Activated CD4-positive, CD25-positive, alpha-beta regulatory T cell treated with anti-CD3 and anti-CD28 coated beads, Interleukin-2, amount 50 U/mL, for 72 hours (primary cell): ENCODE data around the gene MACROD2.
"Not testable (repeated sequence)": the region's sequence is repeated elsewhere in the genome, so short reads cannot be mapped to it uniquely, and the experiment has no call there.

Experiments
- DNase-seq: peaks from one replicate; pipeline ENCODE4 v3.0.0; 2021

The MACROD2 gene

GRCh38 chr20:15336536-15336935 is 1341.2 kb downstream of the MACROD2 start:
- DNase-seq, result no peak

GRCh38 chr20:15339264-15339663 is 1343.9 kb downstream of the MACROD2 start:
- no peak for DNase-seq

- no peak for DNase-seq
Measured at GRCh38 chr20:15342991-15343523, 1347.7 kb downstream of the MACROD2 start.

- DNase-seq, result no peak
Measured at GRCh38 chr20:15345287-15345686, 1350.0 kb downstream of the MACROD2 start.

GRCh38 chr20:15346657-15347280 is 1351.5 kb downstream of the MACROD2 start:
- DNase-seq, result no peak

- DNase-seq, result no peak
Measured at GRCh38 chr20:15359056-15359455, 1363.7 kb downstream of the MACROD2 start.

- DNase-seq, result no peak
Measured at GRCh38 chr20:15362849-15363248, 1367.5 kb downstream of the MACROD2 start.

- DNase-seq, result no peak
Measured at GRCh38 chr20:15364781-15365180, 1369.5 kb downstream of the MACROD2 start.

- no peak for DNase-seq
Measured at GRCh38 chr20:15370370-15370769, 1375.1 kb downstream of the MACROD2 start.

GRCh38 chr20:15374682-15375081 is 1379.4 kb downstream of the MACROD2 start:
- DNase-seq, result no peak

GRCh38 chr20:15375836-15376235 is 1380.5 kb downstream of the MACROD2 start:
- DNase-seq, result no peak

- not testable (repeated sequence) for DNase-seq
Measured at GRCh38 chr20:15377603-15378002, 1382.3 kb downstream of the MACROD2 start.

- DNase-seq, result no peak
Measured at GRCh38 chr20:15378151-15378550, 1382.8 kb downstream of the MACROD2 start.

- no peak for DNase-seq
Measured at GRCh38 chr20:15379681-15380296, 1384.5 kb downstream of the MACROD2 start.

- no peak for DNase-seq
Measured at GRCh38 chr20:15380770-15381169, 1385.5 kb downstream of the MACROD2 start.

GRCh38 chr20:15387228-15387627 is 1391.9 kb downstream of the MACROD2 start:
- no peak for DNase-seq

GRCh38 chr20:15395457-15395856 is 1400.1 kb downstream of the MACROD2 start:
- no peak for DNase-seq

- DNase-seq, result no peak
Measured at GRCh38 chr20:15396026-15396425, 1400.7 kb downstream of the MACROD2 start.

GRCh38 chr20:15396900-15397299 is 1401.6 kb downstream of the MACROD2 start:
- no peak for DNase-seq

- no peak for DNase-seq
Measured at GRCh38 chr20:15399781-15400180, 1404.5 kb downstream of the MACROD2 start.

- no peak for DNase-seq
Measured at GRCh38 chr20:15406072-15406471, 1410.8 kb downstream of the MACROD2 start.

- DNase-seq, result no peak
Measured at GRCh38 chr20:15411781-15412180, 1416.5 kb downstream of the MACROD2 start.

GRCh38 chr20:15415908-15416307 is 1420.6 kb downstream of the MACROD2 start:
- no peak for DNase-seq

GRCh38 chr20:15419856-15420255 is 1424.5 kb downstream of the MACROD2 start:
- no peak for DNase-seq

- DNase-seq, result no peak
Measured at GRCh38 chr20:15422966-15423365, 1427.7 kb downstream of the MACROD2 start.
